ENCODE results near the gene OAS1. TPM values are rescaled to one million over a fixed set of nuclear protein-coding genes. Genes with fewer than 3 reads are reported as not detected.
A peak's percentile ranks its signal among the peaks of the same experiment; 100 is the strongest.
"Not testable (repeated sequence)": the region's sequence is repeated elsewhere in the genome, so short reads cannot be mapped to it uniquely, and the experiment has no call there.

Gene OAS1
- total RNA-seq, 2 donors from 2014 or later: 17.3 to 41.9 TPM

GRCh38 chr12:112907415-112908157 lies 824 bp downstream of the OAS1 start:
- peak overlapping the region; percentile 78 for H3K27ac Mint-ChIP-seq
- H3K27me3 Mint-ChIP-seq (ENCODE audit: low read depth): no peaks in the 10 kb centered on the region
- H3K4me1 Mint-ChIP-seq (ENCODE audit: low read depth): peaks cover 50% of the 10 kb centered on the region
- peaks cover 0 to 2% of the 10 kb centered on the region in 2 donors for H3K9me3 Mint-ChIP-seq
- peak overlapping the region; percentile 89 to 94 for H3K4me3 Mint-ChIP-seq
- DNase-seq: peak in 1 of 2 donors; percentile 6
- peaks cover 8 to 9% of the 10 kb centered on the region in 2 donors for H3K36me3 Mint-ChIP-seq (ENCODE audit: insufficient read depth in 2 of 2)
- ATAC-seq (replicated peaks in 1 of 2): peak; percentile 21 to 39

GRCh38 chr12:112908548-112908947 lies 1.8 kb downstream of the OAS1 start:
- Mint-ChIP-seq H3K27me3 (ENCODE audit: low read depth) (no peaks in the 10 kb centered on the region), H3K9me3 (peaks cover 6 to 7% of the 10 kb centered on the region in 2 donors), H3K36me3 (ENCODE audit: insufficient read depth in 2 of 2) (peaks cover 16 to 19% of the 10 kb centered on the region in 2 donors)

GRCh38 chr12:112909693-112910092 lies 2.9 kb downstream of the OAS1 start:
- no peaks in the 10 kb centered on the region for H3K27me3 Mint-ChIP-seq (ENCODE audit: low read depth)
- DNase-seq (no peak), ATAC-seq (replicated peaks in 1 of 2) (no peak)
- H3K9me3 Mint-ChIP-seq: peaks cover 7 to 8% of the 10 kb centered on the region in 2 donors
- peaks cover 19 to 25% of the 10 kb centered on the region in 2 donors for H3K36me3 Mint-ChIP-seq (ENCODE audit: insufficient read depth in 2 of 2)
- no peak overlapping the region for H3K27ac Mint-ChIP-seq
- H3K4me1 Mint-ChIP-seq (ENCODE audit: low read depth): peaks cover 49% of the 10 kb centered on the region
- H3K4me3 Mint-ChIP-seq: peak overlapping the region in 1 of 2 donors; percentile 94

More at GRCh38 chr12:112908548-112908947, 1.8 kb downstream of the OAS1 start:
- H3K4me1 Mint-ChIP-seq (ENCODE audit: low read depth): peaks cover 49% of the 10 kb centered on the region
- peak overlapping the region; percentile 89 to 94 for H3K4me3 Mint-ChIP-seq
- DNase-seq (peak; percentile 8 to 17), ATAC-seq (replicated peaks in 1 of 2) (peak; percentile 29 to 43)
- peak overlapping the region; percentile 88 for H3K27ac Mint-ChIP-seq

DNA sequence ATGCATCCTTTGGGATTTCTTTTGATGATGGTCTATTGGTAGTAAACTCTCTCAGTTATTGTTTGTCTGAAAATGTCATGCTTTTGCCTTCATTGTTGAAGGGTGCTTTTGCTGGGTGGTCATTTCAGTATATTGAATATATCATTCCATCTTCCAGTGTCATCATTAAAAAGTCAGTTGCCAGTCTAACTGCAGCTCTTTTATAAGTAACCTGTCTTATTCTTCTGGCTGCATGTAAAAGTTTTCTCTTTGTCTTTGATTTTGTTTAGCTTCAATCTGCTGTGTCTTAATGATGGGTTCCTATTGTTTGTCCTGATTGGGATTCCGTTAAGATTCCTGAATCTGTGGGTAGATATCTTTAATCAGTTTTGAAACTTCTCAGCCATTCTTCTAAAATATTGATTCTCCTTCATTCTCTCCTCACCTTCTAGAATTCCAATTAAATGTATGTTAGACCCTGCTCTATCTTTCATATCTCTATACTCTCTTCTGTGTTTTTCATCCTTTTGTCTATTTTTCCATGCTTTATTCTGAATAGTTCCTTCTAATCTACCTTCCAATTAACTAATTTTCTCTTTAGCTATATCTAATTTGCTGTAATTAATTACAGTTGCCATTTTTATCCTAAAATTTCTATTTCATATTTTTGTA lies 6.4 kb downstream of the OAS1 start:
- peaks cover 8 to 14% of the 10 kb centered on the region in 2 donors for H3K9me3 Mint-ChIP-seq
- H3K27me3 Mint-ChIP-seq (ENCODE audit: low read depth): no peaks in the 10 kb centered on the region
- no peak overlapping the region for H3K4me3 Mint-ChIP-seq
- H3K4me1 Mint-ChIP-seq (ENCODE audit: low read depth): peaks cover 22% of the 10 kb centered on the region
- no peak overlapping the region for H3K27ac Mint-ChIP-seq
- ATAC-seq (replicated peaks in 1 of 2): no peak
- DNase-seq: no peak
- H3K36me3 Mint-ChIP-seq (ENCODE audit: insufficient read depth in 2 of 2): peaks cover 29 to 35% of the 10 kb centered on the region in 2 donors

- H3K27me3 Mint-ChIP-seq (ENCODE audit: low read depth); H3K4me3 Mint-ChIP-seq; DNase-seq; ATAC-seq (replicated peaks in 1 of 2); H3K27ac Mint-ChIP-seq: not testable (repeated sequence)
- peaks cover 14% of the 10 kb centered on the region for H3K4me1 Mint-ChIP-seq (ENCODE audit: low read depth)
- H3K36me3 Mint-ChIP-seq (ENCODE audit: insufficient read depth in 2 of 2): peaks cover 29 to 36% of the 10 kb centered on the region in 2 donors
- H3K9me3 Mint-ChIP-seq: peaks cover 8 to 14% of the 10 kb centered on the region in 2 donors
Measured at GRCh38 chr12:112913888-112914287, 7.1 kb downstream of the OAS1 start.

DNA sequence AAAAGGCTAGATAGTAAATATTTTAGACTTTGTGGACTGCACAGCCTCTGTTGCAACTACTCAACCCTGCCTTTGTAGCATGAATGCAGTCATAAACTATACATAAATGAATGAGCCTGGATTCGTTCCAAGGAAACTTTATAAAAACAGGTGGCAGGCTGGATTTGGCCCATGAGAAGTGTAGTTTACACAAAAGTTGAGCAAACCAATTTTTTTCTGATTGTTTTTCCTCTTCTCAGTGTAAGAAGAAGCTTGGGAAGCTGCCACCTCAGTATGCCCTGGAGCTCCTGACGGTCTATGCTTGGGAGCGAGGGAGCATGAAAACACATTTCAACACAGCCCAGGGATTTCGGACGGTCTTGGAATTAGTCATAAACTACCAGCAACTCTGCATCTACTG lies 9.5 kb downstream of the OAS1 start:
- Mint-ChIP-seq H3K27me3 (ENCODE audit: low read depth) (no peaks in the 10 kb centered on the region), H3K9me3 (peaks cover 6 to 14% of the 10 kb centered on the region in 2 donors), H3K4me1 (ENCODE audit: low read depth) (no peaks in the 10 kb centered on the region), H3K27ac (no peak overlapping the region), H3K4me3 (no peak overlapping the region), H3K36me3 (ENCODE audit: insufficient read depth in 2 of 2) (peaks cover 26 to 34% of the 10 kb centered on the region in 2 donors)
- ATAC-seq (replicated peaks in 1 of 2) (no peak), DNase-seq (no peak)

GRCh38 chr12:112919121-112919520 lies 12.4 kb downstream of the OAS1 start:
- Mint-ChIP-seq H3K36me3 (ENCODE audit: insufficient read depth in 2 of 2) (peaks cover 13 to 19% of the 10 kb centered on the region in 2 donors), H3K9me3 (peaks cover 1 to 7% of the 10 kb centered on the region in 2 donors), H3K27ac (no peak overlapping the region), H3K27me3 (ENCODE audit: low read depth) (no peaks in the 10 kb centered on the region), H3K4me1 (ENCODE audit: low read depth) (no peaks in the 10 kb centered on the region), H3K4me3 (no peak overlapping the region)
- DNase-seq (no peak), ATAC-seq (replicated peaks in 1 of 2) (no peak)

DNA sequence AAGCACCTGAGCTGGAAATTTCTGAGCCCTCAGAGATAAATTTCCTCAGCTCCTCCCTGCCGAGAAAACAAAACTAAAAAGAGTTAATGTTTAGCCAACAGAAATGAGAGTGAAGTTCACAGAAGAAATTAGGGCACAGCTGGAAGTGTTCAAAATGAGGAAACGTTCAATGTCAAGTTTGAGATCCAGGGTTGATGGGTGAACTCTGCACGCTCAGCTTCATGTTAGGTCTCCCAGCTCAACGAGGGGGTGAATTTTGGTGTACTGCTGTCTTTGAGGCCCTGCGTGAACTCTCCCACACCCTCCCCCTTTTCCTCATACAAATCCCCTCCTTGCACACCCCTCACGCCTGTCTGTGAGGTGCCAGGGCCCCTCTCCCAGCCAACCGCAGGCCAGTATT lies 18.2 kb downstream of the OAS1 start:
- no peak for ATAC-seq (replicated peaks in 1 of 2)
- Mint-ChIP-seq H3K9me3 (peaks cover 0 to 3% of the 10 kb centered on the region in 2 donors), H3K36me3 (ENCODE audit: insufficient read depth in 2 of 2) (peaks cover 2% of the 10 kb centered on the region in 2 donors), H3K4me3 (no peak overlapping the region), H3K27me3 (ENCODE audit: low read depth) (no peaks in the 10 kb centered on the region), H3K4me1 (ENCODE audit: low read depth) (no peaks in the 10 kb centered on the region), H3K27ac (no peak overlapping the region)
- DNase-seq: no peak

DNA sequence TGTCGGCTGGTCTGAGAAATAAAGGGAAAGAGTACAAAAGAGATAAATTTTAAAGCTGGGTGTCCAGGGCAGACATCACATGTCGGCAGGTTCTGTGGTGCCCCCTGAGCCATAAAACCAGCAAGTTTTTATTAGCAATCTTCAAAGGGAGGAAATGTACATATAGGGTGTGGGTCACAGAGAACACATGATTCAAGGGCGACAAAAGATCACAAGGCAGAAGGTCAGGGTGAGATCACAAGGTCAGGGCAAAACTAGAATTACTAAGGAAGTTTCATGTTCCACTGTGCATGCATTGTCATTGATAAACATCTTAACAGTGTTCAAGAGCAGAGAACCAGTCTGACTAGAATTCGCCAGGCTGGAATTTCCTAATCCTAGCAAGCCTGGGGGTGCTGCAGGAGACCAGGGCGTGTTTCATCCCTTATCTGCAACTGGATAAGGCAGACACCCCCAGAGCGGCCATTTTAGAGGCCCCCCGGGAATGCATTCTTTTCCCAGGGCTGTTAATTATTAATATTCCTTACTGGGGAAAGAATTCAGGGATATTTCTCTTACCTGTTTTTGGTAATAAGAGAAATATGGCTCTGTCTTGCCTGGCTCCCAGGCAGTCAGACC lies 19.8 kb downstream of the OAS1 start:
- H3K27ac Mint-ChIP-seq: peak overlapping the region; percentile 21
- H3K27me3 Mint-ChIP-seq (ENCODE audit: low read depth); H3K4me3 Mint-ChIP-seq; H3K4me1 Mint-ChIP-seq (ENCODE audit: low read depth); H3K36me3 Mint-ChIP-seq (ENCODE audit: insufficient read depth in 2 of 2); H3K9me3 Mint-ChIP-seq; ATAC-seq (replicated peaks in 1 of 2); DNase-seq: not testable (repeated sequence)

DNA sequence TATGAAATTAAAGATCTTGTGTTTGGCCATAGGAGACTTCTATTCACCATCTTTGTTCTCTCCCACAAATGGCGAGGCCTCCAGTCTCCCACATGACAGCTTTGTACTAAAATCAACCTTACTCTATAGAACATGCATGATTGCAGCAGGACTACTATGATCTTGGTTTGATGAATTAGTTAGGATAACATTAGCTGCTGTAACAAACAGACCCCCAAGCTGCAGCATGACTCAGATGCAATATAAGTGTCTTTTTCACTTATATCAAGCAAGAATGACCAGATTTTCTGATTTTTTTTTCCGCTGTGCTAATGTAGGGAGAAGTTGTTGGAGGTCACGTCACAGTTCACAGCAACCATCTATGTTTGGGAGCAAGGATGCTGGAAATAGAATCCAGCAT lies 20.7 kb downstream of the OAS1 start:
- peaks cover 0 to 3% of the 10 kb centered on the region in 2 donors for H3K9me3 Mint-ChIP-seq
- no peak overlapping the region for H3K4me3 Mint-ChIP-seq
- H3K27me3 Mint-ChIP-seq (ENCODE audit: low read depth): no peaks in the 10 kb centered on the region
- ATAC-seq (replicated peaks in 1 of 2): no peak
- H3K4me1 Mint-ChIP-seq (ENCODE audit: low read depth): no peaks in the 10 kb centered on the region
- no peak overlapping the region for H3K27ac Mint-ChIP-seq
- no peak for DNase-seq
- peaks cover 0 to 2% of the 10 kb centered on the region in 2 donors for H3K36me3 Mint-ChIP-seq (ENCODE audit: insufficient read depth in 2 of 2)

DNA sequence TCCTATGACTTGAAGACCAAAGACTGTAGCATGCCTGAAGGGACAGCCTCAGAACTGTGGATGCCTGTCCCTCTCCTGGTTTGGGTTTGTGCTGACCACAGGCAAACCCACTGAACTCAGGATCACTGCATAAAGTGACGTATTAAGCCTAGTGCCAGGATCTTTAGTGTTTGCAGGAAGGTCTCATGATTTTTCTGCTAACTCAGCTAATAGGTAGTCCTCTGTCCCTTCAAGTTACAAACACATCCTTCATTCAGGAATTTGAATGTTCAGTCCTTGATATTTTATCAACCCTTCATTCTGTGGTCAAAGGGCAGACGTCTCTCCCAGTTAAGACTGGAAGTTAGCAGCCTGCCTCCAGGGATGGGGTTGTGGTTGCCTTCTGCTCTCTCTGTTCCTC lies 21.2 kb downstream of the OAS1 start:
- DNase-seq: no peak
- Mint-ChIP-seq H3K9me3 (peaks cover 0 to 3% of the 10 kb centered on the region in 2 donors), H3K27me3 (ENCODE audit: low read depth) (no peaks in the 10 kb centered on the region), H3K4me3 (no peak overlapping the region), H3K36me3 (ENCODE audit: insufficient read depth in 2 of 2) (peaks cover 0 to 2% of the 10 kb centered on the region in 2 donors), H3K27ac (no peak overlapping the region), H3K4me1 (ENCODE audit: low read depth) (no peaks in the 10 kb centered on the region)
- ATAC-seq (replicated peaks in 1 of 2): no peak

DNA sequence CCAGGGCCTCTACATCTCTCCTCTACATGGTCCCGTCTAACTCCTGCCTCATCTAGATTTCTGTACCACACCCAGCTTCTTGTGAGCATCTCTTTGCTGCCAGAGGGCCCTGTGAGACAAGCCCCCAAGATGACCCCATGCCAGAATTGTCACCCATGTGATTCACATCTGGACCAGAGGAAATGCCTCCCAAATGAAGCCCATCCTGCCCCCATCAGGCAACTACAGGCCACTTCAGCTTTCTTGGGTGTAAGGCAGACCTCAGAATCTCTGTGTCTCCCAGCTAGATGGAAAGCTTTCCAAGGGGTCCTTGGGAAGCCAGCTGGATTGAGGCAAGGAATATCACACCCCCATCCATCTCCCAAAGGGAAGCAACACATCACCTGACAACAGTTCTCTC lies 22.2 kb downstream of the OAS1 start:
- no peak for DNase-seq
- H3K4me3 Mint-ChIP-seq: no peak overlapping the region
- peaks cover 0 to 2% of the 10 kb centered on the region in 2 donors for H3K36me3 Mint-ChIP-seq (ENCODE audit: insufficient read depth in 2 of 2)
- no peaks in the 10 kb centered on the region for H3K4me1 Mint-ChIP-seq (ENCODE audit: low read depth)
- no peak overlapping the region for H3K27ac Mint-ChIP-seq
- no peaks in the 10 kb centered on the region for H3K27me3 Mint-ChIP-seq (ENCODE audit: low read depth)
- peaks cover 0 to 3% of the 10 kb centered on the region in 2 donors for H3K9me3 Mint-ChIP-seq
- ATAC-seq (replicated peaks in 1 of 2): no peak

DNA sequence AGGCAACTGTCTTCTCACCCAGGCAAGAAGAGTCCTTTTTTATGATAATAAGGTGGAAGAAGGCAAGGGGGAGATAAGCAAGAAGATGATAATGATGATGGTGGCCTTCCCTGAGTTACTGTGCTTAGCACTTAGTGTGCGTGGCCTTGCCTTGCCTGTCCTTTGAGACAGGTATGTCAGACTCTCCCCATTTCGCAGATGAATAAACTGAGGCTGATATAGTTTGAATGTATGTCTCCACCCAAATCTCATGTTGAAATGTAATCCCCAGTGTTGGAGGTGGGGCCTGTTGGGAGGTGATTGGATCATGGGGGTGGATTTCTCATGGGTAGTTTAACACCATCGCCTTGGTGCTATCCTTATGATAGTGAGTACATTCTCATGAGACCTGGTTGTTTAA lies 23.0 kb downstream of the OAS1 start:
- H3K27ac Mint-ChIP-seq: no peak overlapping the region
- DNase-seq (no peak), ATAC-seq (replicated peaks in 1 of 2) (no peak)
- H3K36me3 Mint-ChIP-seq (ENCODE audit: insufficient read depth in 2 of 2): peaks cover 0 to 2% of the 10 kb centered on the region in 2 donors
- peaks cover 0 to 3% of the 10 kb centered on the region in 2 donors for H3K9me3 Mint-ChIP-seq
- H3K27me3 Mint-ChIP-seq (ENCODE audit: low read depth): no peaks in the 10 kb centered on the region
- no peak overlapping the region for H3K4me3 Mint-ChIP-seq
- H3K4me1 Mint-ChIP-seq (ENCODE audit: low read depth): peaks cover 5% of the 10 kb centered on the region
